Placental pericyte (primary cell): ENCODE data around the gene ABCA2. TPM values are rescaled to one million over a fixed set of nuclear protein-coding genes. Genes with fewer than 3 reads are reported as not detected.

ENCODE experiments used
- total RNA-seq: library from RNA; depleted of rRNA; stranded (reverse); fragments of >200 nt; gene quantifications from 2 replicates; pipeline ENCODE4 v1.2.3, GENCODE V29; 2012

ABCA2 gene, protein sequence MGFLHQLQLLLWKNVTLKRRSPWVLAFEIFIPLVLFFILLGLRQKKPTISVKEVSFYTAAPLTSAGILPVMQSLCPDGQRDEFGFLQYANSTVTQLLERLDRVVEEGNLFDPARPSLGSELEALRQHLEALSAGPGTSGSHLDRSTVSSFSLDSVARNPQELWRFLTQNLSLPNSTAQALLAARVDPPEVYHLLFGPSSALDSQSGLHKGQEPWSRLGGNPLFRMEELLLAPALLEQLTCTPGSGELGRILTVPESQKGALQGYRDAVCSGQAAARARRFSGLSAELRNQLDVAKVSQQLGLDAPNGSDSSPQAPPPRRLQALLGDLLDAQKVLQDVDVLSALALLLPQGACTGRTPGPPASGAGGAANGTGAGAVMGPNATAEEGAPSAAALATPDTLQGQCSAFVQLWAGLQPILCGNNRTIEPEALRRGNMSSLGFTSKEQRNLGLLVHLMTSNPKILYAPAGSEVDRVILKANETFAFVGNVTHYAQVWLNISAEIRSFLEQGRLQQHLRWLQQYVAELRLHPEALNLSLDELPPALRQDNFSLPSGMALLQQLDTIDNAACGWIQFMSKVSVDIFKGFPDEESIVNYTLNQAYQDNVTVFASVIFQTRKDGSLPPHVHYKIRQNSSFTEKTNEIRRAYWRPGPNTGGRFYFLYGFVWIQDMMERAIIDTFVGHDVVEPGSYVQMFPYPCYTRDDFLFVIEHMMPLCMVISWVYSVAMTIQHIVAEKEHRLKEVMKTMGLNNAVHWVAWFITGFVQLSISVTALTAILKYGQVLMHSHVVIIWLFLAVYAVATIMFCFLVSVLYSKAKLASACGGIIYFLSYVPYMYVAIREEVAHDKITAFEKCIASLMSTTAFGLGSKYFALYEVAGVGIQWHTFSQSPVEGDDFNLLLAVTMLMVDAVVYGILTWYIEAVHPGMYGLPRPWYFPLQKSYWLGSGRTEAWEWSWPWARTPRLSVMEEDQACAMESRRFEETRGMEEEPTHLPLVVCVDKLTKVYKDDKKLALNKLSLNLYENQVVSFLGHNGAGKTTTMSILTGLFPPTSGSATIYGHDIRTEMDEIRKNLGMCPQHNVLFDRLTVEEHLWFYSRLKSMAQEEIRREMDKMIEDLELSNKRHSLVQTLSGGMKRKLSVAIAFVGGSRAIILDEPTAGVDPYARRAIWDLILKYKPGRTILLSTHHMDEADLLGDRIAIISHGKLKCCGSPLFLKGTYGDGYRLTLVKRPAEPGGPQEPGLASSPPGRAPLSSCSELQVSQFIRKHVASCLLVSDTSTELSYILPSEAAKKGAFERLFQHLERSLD (N-terminal part only)
- total RNA-seq, result 18.8 and 18.9 TPM in 2 replicates

DNA sequence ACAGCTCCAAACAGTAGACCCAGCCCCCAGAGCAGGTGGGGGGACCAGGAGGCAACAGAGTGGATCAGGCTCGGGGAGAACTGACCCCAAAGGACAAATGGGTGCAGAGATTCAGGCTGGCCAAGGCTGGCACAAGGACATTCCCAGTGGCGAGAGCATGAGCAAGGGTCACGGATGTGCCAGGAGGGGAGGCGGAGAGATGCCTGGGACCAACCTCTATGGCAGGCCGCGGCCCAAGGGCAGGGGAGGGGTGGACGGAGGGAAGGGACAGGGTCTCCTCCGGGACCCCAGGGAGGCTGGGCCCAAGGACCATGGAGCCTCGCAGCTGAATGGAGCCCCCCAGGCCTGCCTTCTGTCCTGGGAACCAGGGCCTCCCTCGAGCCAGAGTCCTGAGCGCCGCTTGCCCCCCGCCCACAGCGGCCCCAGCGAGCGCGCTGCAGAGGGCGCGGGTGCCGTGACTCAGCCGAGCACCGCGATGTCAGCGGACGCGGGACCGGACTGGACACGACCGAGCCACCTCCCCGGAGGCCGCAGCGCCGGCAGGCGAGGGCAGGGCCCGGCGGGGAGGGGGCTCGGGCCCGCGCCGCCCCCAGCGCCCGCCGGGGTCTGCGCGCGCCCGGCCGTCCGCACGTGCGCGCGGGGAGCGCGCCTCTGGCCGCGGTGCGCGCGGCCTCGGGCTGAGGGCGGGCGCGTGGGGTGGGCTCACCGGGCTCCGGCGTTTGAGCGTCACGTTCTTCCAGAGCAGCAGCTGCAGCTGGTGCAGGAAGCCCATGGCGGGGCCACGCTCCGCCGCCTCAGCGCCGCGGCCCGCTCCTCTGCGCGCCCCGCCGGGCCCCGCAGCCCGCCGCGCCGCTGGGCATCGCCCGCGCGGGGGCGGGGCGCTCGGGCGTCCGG lies at the start of gene ABCA2:
ABCA2 (minus strand) TSS at position 869 of the 894 bp plus-strand sequence; CDS start at position 772, 97 bp downstream.

DNA sequence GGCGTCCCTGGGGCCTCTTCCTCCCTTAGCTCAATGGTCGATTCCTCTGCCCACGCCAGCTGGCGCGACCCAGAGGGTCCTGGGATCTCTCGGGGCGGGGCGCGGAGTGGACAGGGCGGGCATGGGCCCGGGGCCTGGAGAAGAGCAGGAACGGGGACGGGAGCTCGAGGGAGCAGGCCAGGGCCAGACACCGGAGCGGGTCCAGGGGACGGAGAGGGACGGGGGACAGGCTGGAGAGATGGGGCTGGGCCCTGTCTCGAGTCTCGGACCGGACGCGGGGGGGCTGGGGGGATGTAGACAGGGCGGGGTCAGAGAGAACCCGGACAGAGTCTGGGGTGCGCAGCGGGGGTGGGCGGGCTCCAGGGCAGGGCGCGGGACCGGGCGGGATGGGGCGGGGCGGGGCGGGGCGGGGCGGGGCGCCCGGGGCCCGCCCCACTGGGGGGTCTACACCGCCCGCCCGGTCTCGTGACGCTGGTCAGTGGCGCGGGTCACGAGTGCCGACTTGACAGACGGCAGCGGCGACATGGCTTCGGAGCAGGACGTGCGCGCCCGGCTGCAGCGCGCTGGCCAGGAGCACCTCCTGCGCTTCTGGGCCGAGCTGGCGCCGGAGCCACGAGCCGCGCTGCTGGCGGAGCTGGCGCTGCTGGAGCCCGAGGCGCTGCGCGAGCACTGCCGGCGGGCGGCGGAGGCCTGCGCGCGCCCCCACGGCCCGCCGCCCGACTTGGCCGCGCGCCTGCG lies 49.1 kb upstream of the ABCA2 start, which contains the start of gene UAP1L1:
UAP1L1 (plus strand) TSS at position 508 of the 738 bp plus-strand sequence; CDS start at position 524, 16 bp downstream.

DNA sequence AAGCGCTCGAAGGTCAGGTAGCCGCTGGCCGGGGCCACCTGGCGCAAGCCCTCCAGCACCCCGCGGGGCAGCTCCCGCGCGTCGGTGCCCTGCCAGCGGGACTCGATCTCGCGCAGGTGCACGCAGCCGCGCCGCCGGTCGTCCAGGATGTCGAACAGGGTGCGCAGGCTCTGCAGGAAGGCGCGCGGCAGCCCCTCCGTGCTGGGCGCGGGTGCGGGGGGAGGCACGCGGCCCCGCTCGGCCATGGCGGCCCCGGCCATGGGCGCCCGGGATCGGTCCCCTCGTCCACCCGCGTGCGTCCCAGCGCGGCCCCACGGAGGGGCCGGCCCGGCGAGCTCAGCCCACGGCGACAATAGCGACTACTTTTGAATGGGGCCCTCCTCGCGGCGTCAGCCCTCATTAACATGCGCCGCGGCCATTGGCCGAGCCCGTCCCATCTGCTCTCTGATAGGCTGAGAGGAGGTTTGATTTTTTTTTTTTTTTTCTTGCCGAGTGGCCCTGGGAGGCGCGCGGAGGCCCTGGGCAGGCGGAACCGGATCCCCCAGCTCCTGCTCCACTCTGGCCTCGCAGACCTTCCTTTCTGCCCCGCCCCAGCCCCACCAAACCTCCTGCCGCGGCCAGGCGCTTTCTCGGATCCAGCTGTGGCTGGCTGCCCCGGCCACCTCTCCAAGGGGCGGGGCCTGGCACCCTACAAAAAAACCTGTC lies 42.3 kb upstream of the ABCA2 start, which contains the start of gene SAPCD2:
SAPCD2 (minus strand) TSS at position 357 of the 705 bp plus-strand sequence; CDS start at position 260, 97 bp downstream.

DNA sequence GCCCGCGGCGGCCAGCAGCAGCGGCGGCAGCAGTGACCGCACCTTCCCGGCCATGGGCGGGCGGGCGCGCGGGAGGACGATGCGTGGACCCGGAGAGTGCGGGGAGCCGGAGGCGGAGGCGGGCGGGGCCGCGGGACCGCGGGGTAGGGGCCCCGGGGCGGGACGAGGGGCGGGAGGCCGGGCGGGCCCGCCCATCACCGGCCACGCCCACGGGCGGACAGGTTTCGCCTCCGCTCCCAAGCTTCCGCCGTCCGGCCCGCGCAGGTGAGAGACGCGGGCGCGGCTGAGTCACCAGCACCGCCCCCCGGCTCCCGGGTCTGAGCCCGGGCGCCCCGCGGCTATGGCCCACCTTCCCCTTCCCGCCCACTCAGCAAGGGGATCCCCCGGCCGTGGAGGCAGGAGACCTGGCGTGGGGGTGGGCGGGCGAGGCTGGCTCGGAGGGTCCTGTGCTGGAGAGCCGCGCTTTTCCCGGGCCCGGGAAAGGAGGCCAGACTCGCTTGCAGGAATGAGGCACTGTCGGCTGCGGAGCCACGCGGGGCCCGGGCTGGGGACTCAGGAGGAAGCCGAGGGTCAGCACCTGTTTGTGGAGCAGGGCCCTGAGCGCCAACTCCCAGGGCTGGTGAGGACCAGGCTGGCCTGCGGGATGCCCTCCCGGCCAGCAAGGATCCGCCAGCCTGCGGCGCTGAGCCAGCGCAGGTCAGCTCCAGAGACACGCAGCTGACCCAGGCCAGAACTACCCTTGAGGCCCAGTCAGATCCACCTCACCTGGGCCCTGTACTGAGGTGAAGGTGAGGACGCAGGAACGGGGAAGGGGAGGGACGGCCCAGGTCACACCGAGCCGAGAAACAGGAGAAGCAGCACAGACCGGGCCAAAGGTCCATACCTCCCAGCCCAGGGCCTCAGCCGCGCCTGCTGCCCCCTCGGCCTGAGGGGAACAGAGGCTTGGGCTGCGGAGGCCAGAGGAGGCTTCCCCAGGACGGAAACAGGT lies 26.2 kb upstream of the ABCA2 start, which contains the start of gene ENTPD2:
ENTPD2 (minus strand) TSS at position 118 of the 988 bp plus-strand sequence; CDS start at position 54, 64 bp downstream.

DNA sequence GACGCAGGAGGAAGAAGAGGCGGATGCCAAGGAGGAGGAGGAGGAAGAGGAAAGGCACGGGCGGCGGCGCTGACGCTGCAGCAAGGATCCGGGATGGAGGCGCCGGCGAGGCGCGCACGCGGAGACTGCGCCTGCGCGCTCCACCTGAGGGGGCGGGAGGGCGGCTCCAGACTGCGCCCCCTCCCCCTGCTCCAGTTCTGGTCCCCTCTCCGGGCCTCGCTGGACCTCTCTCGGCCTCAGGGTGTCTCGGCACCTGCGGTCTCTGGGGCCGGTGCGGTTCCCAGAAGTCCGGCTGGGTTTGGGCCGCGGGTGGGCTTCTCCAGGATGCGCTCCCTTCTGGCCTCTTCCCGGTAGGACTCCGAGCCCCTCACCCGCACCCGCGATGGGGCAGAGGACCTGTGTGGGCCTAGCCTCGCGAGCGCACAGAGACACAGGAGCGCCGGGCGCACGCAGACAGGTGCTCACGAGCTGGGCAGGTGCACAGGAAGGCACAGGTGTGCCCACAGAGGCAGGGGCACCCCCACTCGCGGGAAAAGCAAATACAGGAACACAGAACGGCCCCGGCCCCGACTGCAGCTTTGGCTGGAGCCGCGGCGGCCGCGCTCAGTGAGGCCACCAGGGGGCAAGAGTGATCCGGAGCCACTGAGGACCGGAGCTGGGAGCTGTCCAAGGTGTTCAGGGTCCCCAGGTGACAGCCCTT lies 18.2 kb upstream of the ABCA2 start, which contains the start of gene NPDC1:
NPDC1 (minus strand) TSS at position 90 of the 700 bp plus-strand sequence. CDS start 188 bp downstream, outside the sequence.

DNA sequence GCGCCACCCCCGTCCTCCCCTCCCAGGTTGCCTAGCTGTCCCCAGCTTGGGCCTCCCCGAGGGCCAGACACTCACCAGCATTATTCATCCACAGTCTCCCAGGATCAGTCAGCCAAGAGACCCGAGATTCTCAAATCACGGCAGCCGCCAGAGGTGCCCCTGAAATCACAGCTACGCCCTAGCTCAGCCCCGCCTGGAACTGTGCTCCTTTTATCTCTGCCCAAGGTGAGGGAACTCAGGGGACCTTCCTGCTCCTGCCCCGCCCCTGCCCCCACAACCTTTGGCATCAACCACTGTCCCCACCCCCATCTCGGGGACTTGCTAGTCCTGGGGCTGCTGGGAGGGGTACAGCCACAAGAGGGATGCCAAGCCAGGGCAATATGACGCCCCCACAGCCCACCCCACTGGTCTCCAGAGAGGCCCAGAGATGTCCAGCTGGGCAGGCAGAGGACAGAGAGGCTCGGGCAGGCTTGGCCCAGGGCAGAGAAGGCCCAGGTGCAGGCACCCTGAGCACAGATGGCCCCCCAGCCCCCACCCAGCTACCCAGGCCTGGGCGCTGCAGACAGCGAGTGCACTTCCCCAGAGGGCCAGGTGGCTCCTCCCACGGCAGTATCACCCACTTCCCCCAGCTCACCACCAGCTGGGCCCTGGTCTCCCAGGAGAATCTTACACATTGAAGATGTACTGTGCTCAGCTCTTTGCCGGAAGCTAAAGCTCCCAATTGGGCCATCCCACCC lies 4.0 kb upstream of the ABCA2 start, which contains the start of gene FUT7:
FUT7 (minus strand) TSS at position 185 of the 737 bp plus-strand sequence; CDS start at position 88, 97 bp downstream.

DNA sequence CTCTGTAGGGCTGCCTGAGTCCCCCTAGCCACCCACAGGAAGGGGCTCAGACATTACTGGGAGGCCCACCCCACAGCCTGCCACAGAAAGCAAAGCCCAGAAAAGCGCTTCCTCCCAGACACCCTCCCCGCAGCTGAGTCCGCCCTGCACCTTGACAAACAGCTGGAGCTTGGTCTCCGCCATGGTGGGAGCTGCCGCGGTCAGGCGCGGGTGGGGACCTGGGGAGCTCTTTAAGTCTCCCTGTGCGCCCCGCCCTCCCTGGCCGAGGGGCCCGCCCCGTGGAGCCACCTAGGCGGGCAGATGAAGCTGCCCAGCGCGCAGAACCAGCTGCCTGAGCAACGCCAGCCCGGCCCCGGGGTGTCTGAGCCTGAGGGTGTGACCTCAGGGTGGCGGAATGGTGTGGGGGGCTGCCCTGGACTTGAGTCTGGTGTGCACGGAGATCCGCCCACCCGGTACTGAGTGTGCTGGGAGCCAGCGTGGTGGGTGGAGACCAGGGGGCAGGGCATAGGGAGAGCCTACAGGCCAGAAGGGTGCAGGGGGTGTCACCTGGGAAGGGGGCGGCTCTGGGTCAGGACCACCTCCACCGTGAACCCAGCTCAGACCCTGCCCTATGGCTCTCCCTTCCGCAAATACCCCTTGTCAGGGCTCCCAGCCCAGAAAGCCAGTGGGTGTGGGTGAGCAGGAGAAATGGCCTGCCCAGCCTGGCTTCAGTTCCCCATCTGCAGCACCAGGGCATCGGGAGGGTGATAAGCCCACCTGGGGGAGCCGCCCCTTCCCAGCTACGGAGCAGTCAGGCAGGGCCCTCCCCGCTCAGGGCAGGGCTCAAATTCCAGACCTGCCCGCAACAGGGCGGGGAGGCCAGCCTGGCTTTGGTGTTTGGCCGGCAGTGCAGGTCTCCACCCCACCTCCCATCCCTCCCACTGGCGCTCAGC lies 31.4 kb downstream of the ABCA2 start, which contains the start of gene CLIC3:
CLIC3 (minus strand) TSS at position 208 of the 932 bp plus-strand sequence; CDS start at position 183, 25 bp downstream.

DNA sequence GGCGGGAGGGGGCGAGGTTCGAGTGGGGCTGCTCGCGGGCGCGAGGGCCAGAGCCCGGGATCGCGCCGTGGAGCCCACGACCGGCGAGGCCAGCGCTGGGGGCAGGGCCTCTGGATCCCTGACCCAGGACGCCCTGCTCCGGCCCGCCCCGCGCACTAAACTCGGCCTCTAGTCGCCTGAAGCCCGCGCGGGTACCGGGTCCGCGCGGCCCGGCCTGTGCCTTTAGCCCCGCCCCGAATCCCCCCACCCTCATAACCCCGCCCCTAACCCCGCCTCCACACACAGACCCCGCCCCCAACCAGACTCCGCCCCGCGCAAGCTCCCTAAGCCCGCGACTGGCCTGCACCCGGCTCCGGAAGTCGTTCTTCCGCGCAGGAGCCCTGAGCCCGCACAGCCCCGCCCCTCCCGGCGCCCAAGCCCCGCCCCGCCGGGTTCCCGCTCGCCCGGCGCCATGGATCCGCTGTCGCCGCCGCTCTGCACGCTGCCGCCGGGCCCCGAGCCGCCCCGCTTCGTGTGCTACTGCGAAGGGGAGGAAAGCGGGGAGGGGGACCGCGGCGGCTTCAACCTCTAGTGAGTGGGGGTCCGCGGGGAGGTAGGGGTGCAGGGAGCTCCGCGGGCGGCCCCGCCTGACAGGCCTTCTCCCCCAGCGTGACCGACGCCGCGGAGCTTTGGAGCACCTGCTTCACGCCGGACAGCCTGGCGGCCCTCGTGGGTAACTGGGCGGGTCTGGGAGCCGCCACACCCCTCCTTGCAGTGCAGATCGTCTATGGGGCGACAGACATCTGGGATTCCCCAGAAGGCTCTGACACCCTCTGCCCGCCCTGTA lies 35.8 kb downstream of the ABCA2 start, which contains the start of gene PAXX:
PAXX (plus strand) TSS at position 430 of the 826 bp plus-strand sequence; CDS start at position 452, 22 bp downstream.

DNA sequence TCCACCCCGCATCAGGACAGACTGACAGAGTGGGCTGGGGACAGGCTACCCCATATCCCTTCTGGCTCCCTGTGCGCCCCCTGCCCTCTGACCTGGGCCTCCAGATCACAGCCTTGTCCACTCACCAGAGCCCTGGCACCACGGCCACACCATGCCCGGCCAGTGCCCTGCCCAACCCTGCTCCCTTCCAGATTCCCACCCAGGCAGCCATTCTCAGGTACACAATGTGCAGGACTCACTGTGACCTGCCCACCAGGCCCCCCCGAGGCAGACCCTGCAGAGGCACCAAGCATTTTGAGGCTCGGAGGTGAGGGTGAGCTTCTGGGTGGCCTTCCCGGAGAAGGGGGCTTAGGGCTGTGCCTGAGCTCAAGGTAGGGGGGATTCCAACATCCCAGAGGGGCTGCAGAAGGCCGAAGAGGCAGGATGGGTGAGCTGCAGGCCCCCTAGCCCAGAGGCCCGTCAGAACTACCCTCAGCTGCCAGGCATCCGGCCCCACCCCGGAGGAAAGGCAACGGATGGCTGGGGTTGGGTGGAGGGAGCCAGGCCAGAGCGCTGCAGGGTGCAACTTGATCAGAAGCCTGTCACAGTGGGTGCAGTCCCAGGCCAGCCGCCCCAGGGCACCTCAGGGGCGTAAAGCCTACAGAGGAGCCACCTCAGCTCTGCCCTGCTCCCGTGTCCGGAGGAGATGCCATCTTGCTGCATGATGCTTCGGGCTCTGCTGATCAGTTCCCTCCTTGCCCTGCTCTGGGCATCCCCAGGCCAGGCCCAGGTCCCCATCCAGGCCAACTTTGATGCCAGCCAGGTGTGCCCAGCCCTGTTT lies 45.6 kb downstream of the ABCA2 start, which contains the start of gene LCNL1:
LCNL1 (plus strand) TSS at position 762 of the 820 bp plus-strand sequence. CDS start 594 bp downstream, outside the sequence.

DNA sequence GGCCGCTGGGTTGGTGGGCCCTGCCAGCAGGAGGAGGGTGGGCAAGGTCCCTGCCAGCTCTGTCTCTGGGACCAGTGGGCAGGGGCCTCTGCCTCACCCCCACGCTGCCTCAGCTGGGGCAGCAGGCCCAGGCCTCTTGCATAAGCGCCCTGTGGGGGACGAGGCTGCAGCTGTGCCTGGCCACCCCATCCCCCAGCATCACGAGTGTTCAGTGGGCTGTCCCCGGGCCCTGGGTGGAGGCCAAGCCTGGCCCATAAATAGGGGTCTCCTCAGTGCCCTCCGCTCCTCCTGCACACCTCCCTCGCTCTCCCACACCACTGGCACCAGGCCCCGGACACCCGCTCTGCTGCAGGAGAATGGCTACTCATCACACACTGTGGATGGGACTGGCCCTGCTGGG lies 50.8 kb downstream of the ABCA2 start, which contains the start of gene PTGDS:
PTGDS (plus strand) TSS at position 282 of the 400 bp plus-strand sequence; CDS start at position 357, 75 bp downstream.

